Pancreas (tissue), 10 donors: ENCODE data around the gene SMC5. TPM values are rescaled to one million over a fixed set of nuclear protein-coding genes. Genes with fewer than 3 reads are reported as not detected.

Experiments used
- ATAC-seq, 4 donors: fragments of 200-7000 bp; cut with Tn5 transposase; one replicate each; pipeline versions ENCODE4 v1.8.0 to v1.9.1; 2020; ENCODE audit warnings: mild to moderate bottlenecking in 4 of 4, moderate library complexity in 4 of 4
- DNase-seq, 6 donors: peaks; one replicate each; pipeline ENCODE4 v3.0.0-alpha.2; 2020
- FAIRE-seq: peaks from 2 replicates; lab custom pipeline; 2012; peaks lifted over from hg19 to GRCh38; lab: Jason Lieb, UNC
- H3K27ac ChIP-seq, 4 donors: fragments of 200-600 bp; sonication (generic); 1 replicate in 3 of 4; 2 replicates in 1 of 4; pipeline versions ENCODE4 v1.5.0 to v1.8.0; 2020
- H3K27me3 ChIP-seq, 4 donors: fragments of 200-600 bp; one replicate each; pipeline ENCODE4 v1.8.0; 2021
- H3K36me3 ChIP-seq, 3 donors: fragments of 200-600 bp; sonication (generic) in 1 of 3; one replicate each; pipeline versions ENCODE4 v1.5.0 to v1.8.0; 2020 to 2021
- H3K4me1 ChIP-seq, 3 donors: fragments of 200-600 bp; one replicate each; pipeline ENCODE4 v1.8.0; 2021
- H3K4me3 ChIP-seq, 4 donors: fragments of 200-600 bp; sonication (generic) in 2 of 4; one replicate each; pipeline versions ENCODE4 v1.5.0 to v1.8.0; 2020 to 2021
- H3K9me3 ChIP-seq, 4 donors: fragments of 200-600 bp; one replicate each; pipeline ENCODE4 v1.8.0; 2021
- CTCF ChIP-seq, 4 donors: fragments of 200-600 bp; sonication (generic) in 3 of 4; IDR thresholded peaks; one replicate each; pipeline versions ENCODE4 v1.5.0 to v1.8.0; 2021; ENCODE audit warnings: antibody characterized with exemption in 4 of 4
- WGBS, 2 donors: extraction: QIAGEN DNeasy Blood & Tissue Kit; methylation state at CpG; one replicate each; pipeline ENCODE4 v1.1.7; 2013; 5-methylcytosine and 5-hydroxymethylcytosine counted together
- intact Hi-C, 3 donors: fragments of 100-400 bp; cut with DNase I; formaldehyde crosslinking; loops; one replicate each; pipeline versions ENCODE4 v1.11.1 to v1.14.2; 2022
- polyA plus RNA-seq, 2 donors: library from polyadenylated mRNA; stranded (reverse); fragments of 200-250 nt; gene quantifications; one replicate each; pipeline ENCODE4 v1.2.3, GENCODE V29; 2013
- total RNA-seq, 6 donors: library from RNA; stranded (reverse); fragmentation: NEBNext Ultra II Directional in 4 of 6; extraction: Animal tissue kit (Norgen Biotek cat#: 25700) in 4 of 6; gene quantifications; one replicate each; pipeline versions ENCODE4 v1.2.1 to v1.2.4, GENCODE V29; 2021 to 2023
- donor health status: healthy with polysubstance abuse.
- donor health status: DM: no; HTN: no; CAD: no; lungs with moderate emphysema.
- donor health status: DM: no; HTN: no; CAD: no.
- donor health status: control.
- donor health status: control.
- donor health status: Bipolar disorder and iron deficiency.
- donor health status: DM: yes; HTN: yes; CAD: no.
- donor health status: DM: no; HTN: no; CAD: no.
- donor health status: DM: no; HTN: no; CAD: no.
- donor health status: DM: yes; HTN: yes; CAD: no.

The SMC5 gene
- total and polyA plus RNA-seq, 8 donors = 6.1 to 23.2 (median 14.5) TPM

DNA sequence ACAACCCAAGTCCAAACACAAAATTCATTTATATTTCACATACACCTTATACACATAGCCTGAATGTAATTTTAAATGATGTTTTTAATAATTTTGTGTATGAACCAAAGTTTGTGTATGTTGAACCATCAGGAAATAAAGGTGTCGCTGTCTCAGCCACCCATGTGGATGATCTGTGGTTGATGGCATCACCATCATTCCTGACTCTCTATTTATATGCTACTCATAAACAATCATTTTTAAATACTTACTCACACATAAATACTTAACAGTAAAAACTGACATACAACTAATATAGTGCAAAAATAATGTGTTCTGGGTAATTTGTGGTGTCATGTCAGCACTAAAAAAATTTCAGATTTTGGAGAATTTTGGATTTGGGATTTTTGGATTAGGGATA lies 38.4 kb downstream of the SMC5 start:
- 95 to 100% methylated on average over 1 of the region's 1 CpG for WGBS, 2 donors

GRCh38 chr9:70298245-70298771 lies 39.5 kb downstream of the SMC5 start:
- peaks cover 0 to 24% (median 3%) of the 10 kb centered on the region in 3 donors for H3K36me3 ChIP-seq
- H3K4me3 ChIP-seq = no peak overlapping the region
- H3K4me1 ChIP-seq = peaks cover 0 to 2% (median 0%) of the 10 kb centered on the region in 3 donors
- no peak for TF ChIP-seq CTCF (IDR thresholded peaks at IDR 0.05)
- H3K27me3 ChIP-seq = no peaks in the 10 kb centered on the region
- no peak for DNase-seq
- no peak for ATAC-seq
- no peaks in the 10 kb centered on the region for H3K9me3 ChIP-seq
- intact Hi-C loops = no loop called here
- no peak overlapping the region for H3K27ac ChIP-seq
- 89 to 93% methylated on average over 1 of the region's 1 CpG for WGBS, 2 donors
- FAIRE-seq = no peak

More for the DNA sequence above, 38.4 kb downstream of the SMC5 start:
- intact Hi-C loops = no loop called here
- peaks cover 0 to 4% (median 0%) of the 10 kb centered on the region in 4 donors for H3K9me3 ChIP-seq
- peaks cover 0 to 27% (median 0%) of the 10 kb centered on the region in 3 donors for H3K36me3 ChIP-seq
- ATAC-seq (no peak), DNase-seq (no peak), FAIRE-seq (peak; percentile 5)
- no peak for TF ChIP-seq CTCF (IDR thresholded peaks at IDR 0.05)
- H3K27me3 ChIP-seq = no peaks in the 10 kb centered on the region
- H3K4me3 ChIP-seq = no peak overlapping the region
- peaks cover 0 to 9% (median 0%) of the 10 kb centered on the region in 3 donors for H3K4me1 ChIP-seq
- no peak overlapping the region for H3K27ac ChIP-seq

GRCh38 chr9:70303268-70303667 lies 44.5 kb downstream of the SMC5 start:
- no peak for TF ChIP-seq CTCF (IDR thresholded peaks at IDR 0.05)
- Histone ChIP-seq H3K27ac (no peak overlapping the region), H3K27me3 (no peaks in the 10 kb centered on the region), H3K9me3 (no peaks in the 10 kb centered on the region), H3K4me1 (peaks cover 10 to 17% (median 12%) of the 10 kb centered on the region in 3 donors), H3K4me3 (no peak overlapping the region), H3K36me3 (peaks cover 0 to 29% (median 3%) of the 10 kb centered on the region in 3 donors)
- ATAC-seq (no peak), FAIRE-seq (no peak), DNase-seq (no peak)
- WGBS, 2 donors = 86% methylated on average over 5 of the region's 5 CpGs
- intact Hi-C loops = no loop called here

GRCh38 chr9:70304810-70305209 lies 46.0 kb downstream of the SMC5 start:
- H3K27ac ChIP-seq = no peak overlapping the region
- no peaks in the 10 kb centered on the region for H3K27me3 ChIP-seq
- no peak for TF ChIP-seq CTCF (IDR thresholded peaks at IDR 0.05)
- H3K4me3 ChIP-seq = no peak overlapping the region
- intact Hi-C loops = no loop called here
- FAIRE-seq (peak; percentile 9), ATAC-seq (peak; percentile 47 to 88 (median 69)), DNase-seq (no peak)
- no peaks in the 10 kb centered on the region for H3K9me3 ChIP-seq
- H3K36me3 ChIP-seq = peaks cover 0 to 26% (median 3%) of the 10 kb centered on the region in 3 donors
- peaks cover 10 to 17% (median 12%) of the 10 kb centered on the region in 3 donors for H3K4me1 ChIP-seq

GRCh38 chr9:70315389-70315788 lies 56.6 kb downstream of the SMC5 start:
- ATAC-seq = no peak
- intact Hi-C loops = no loop called here
- Histone ChIP-seq H3K27ac (no peak overlapping the region), H3K27me3 (no peaks in the 10 kb centered on the region), H3K36me3 (peaks cover 0 to 27% (median 6%) of the 10 kb centered on the region in 3 donors), H3K4me3 (no peak overlapping the region), H3K9me3 (no peaks in the 10 kb centered on the region), H3K4me1 (no peaks in the 10 kb centered on the region)
- whole genome bisulfite sequencing, 2 donors = 83 to 90% methylated on average over 3 of the region's 3 CpGs
- DNase-seq = no peak
- FAIRE-seq = no peak
- TF ChIP-seq CTCF (IDR thresholded peaks at IDR 0.05) = no peak
